ENCODE measurements around the gene ACHE. TPM values are rescaled to one million over a fixed set of nuclear protein-coding genes. Genes with fewer than 3 reads are reported as not detected.

ACHE gene
- total and polyA plus RNA-seq, 11 donors: 0.44 to 2.1 (median 0.75) TPM

DNA sequence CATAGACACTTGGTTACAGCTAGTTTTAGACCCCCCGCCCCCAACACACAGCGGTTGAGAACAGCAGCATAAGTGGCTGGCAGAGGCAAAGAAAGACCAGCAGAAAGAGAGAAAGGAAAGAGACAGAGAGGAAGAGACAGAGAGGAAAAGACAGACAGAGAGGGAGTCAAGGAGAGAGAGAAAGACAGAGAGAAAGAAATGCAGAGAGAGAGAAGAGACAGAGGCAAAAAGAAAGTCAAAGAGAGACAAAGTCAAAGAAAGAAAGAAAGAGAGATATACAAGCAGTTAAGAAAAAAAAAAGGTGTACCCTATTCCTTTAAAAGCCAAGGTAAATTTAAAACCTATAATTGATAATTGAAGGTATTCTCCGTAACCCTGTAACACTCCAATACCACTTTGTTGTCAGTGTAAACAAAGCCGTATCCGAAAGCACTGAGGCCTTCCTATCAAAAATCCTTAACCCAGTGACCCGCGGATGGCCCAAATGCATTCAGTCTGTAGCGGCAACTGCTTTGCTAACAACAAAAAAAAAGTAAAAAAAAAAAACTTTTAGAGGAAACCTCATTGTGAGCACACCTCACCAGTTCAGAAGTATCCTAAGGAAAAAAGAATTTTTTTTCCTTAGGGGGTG, 55.1 kb downstream of the ACHE start:
- WGBS, 4 donors: 73 to 80% (median 75%) methylated on average over 8 of the region's 8 CpGs
- H3K4me3 ChIP-seq: no peak overlapping the region
- no peaks in the 10 kb centered on the region for H3K9me3 ChIP-seq
- peaks cover 0 to 20% (median 8%) of the 10 kb centered on the region in 12 donors for H3K4me1 ChIP-seq
- no peak for TF ChIP-seq POLR2A (IDR thresholded peaks at IDR 0.05)
- TF ChIP-seq, protein P1, sequence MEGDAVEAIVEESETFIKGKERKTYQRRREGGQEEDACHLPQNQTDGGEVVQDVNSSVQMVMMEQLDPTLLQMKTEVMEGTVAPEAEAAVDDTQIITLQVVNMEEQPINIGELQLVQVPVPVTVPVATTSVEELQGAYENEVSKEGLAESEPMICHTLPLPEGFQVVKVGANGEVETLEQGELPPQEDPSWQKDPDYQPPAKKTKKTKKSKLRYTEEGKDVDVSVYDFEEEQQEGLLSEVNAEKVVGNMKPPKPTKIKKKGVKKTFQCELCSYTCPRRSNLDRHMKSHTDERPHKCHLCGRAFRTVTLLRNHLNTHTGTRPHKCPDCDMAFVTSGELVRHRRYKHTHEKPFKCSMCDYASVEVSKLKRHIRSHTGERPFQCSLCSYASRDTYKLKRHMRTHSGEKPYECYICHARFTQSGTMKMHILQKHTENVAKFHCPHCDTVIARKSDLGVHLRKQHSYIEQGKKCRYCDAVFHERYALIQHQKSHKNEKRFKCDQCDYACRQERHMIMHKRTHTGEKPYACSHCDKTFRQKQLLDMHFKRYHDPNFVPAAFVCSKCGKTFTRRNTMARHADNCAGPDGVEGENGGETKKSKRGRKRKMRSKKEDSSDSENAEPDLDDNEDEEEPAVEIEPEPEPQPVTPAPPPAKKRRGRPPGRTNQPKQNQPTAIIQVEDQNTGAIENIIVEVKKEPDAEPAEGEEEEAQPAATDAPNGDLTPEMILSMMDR (IDR thresholded peaks at IDR 0.05): no peak
- no peak overlapping the region for H3K27ac ChIP-seq
- DNase-seq (peak in 1 of 5 donors; percentile 1), ATAC-seq (no peak)
- intact Hi-C loops (cut with DNase I): no loop called here
- H3K36me3 ChIP-seq: no peaks in the 10 kb centered on the region
- H3K27me3 ChIP-seq: no peaks in the 10 kb centered on the region

Small RNAs within 50 kb of the gene (microRNA-seq; reads per million reads assigned to microRNA genes)
- gene MIR6875: 0 to 0.26 (median 0.10) reads per million in 4 donors

Other genes with a start within 250 kb of the ACHE start
- not detected for gene ACTL6B, start 239.4 kb downstream of the ACHE start, total RNA-seq
- not detected for gene ACTL6B, start 239.4 kb downstream of the ACHE start, polyA plus RNA-seq
- gene GNB2, start 222.1 kb downstream of the ACHE start, total RNA-seq: 100 to 1,000 TPM in 7 of 9 donors, 10 to 100 TPM in 2; 94.8 to 188 (median 122) TPM
- gene GNB2, start 222.1 kb downstream of the ACHE start, polyA plus RNA-seq: 100 to 1,000 TPM in 1 of 2 donors, 10 to 100 TPM in 1; 48.0 to 199 TPM
- 10 to 100 TPM; 14.1 to 31.7 (median 23.2) TPM for gene GIGYF1, start 201.6 kb downstream of the ACHE start, total RNA-seq
- gene GIGYF1, start 201.6 kb downstream of the ACHE start, polyA plus RNA-seq: 10 to 100 TPM; 12.9 to 23.8 TPM
- 10 to 100 TPM; 24.1 to 41.3 (median 28.9) TPM for gene POP7, start 189.8 kb downstream of the ACHE start, total RNA-seq
- 10 to 100 TPM; 42.1 to 62.4 TPM for gene POP7, start 189.8 kb downstream of the ACHE start, polyA plus RNA-seq
- not detected for gene EPO, start 175.4 kb downstream of the ACHE start, total RNA-seq
- gene EPO, start 175.4 kb downstream of the ACHE start, polyA plus RNA-seq: not detected
- gene ZAN, start 162.3 kb downstream of the ACHE start, total RNA-seq: not detected
- not detected for gene ZAN, start 162.3 kb downstream of the ACHE start, polyA plus RNA-seq
- 10 to 100 TPM; 18.0 to 76.2 (median 21.4) TPM for gene EPHB4, start 68.4 kb downstream of the ACHE start, total RNA-seq
- gene EPHB4, start 68.4 kb downstream of the ACHE start, polyA plus RNA-seq: 10 to 100 TPM; 10.7 to 35.2 TPM
- gene SLC12A9, start 43.2 kb downstream of the ACHE start, total RNA-seq: 10 to 100 TPM in 1 of 9 donors, 1 to 10 TPM in 8; 4.6 to 23.6 (median 7.0) TPM
- 10 to 100 TPM in 1 of 2 donors, 1 to 10 TPM in 1; 6.4 to 10.5 TPM for gene SLC12A9, start 43.2 kb downstream of the ACHE start, polyA plus RNA-seq
- gene TRIP6, start 28.5 kb downstream of the ACHE start, total RNA-seq: 10 to 100 TPM in 8 of 9 donors, 1 to 10 TPM in 1; 9.2 to 37.3 (median 17.1) TPM
- gene TRIP6, start 28.5 kb downstream of the ACHE start, polyA plus RNA-seq: 10 to 100 TPM; 10.6 to 23.1 TPM
- 10 to 100 TPM; 31.0 to 62.2 (median 49.5) TPM for gene SRRT, start 20.8 kb downstream of the ACHE start, total RNA-seq
- gene SRRT, start 20.8 kb downstream of the ACHE start, polyA plus RNA-seq: 10 to 100 TPM; 38.0 to 49.7 TPM
- 1 to 10 TPM; 1.0 to 3.4 (median 1.6) TPM for gene UFSP1, start 6.2 kb downstream of the ACHE start, total RNA-seq
- gene UFSP1, start 6.2 kb downstream of the ACHE start, polyA plus RNA-seq: 1 to 10 TPM; 3.4 TPM
- 1 to 10 TPM in 3 of 9 donors, under 1 TPM in 6; 0.16 to 1.4 (median 0.45) TPM for gene MUC3A, start 53.6 kb upstream of the ACHE start, total RNA-seq
- 1 to 10 TPM in 1 of 2 donors, under 1 TPM in 1; 0.25 to 1.8 TPM for gene MUC3A, start 53.6 kb upstream of the ACHE start, polyA plus RNA-seq
- gene MUC12, start 73.7 kb upstream of the ACHE start, total RNA-seq: under 1 TPM in 2 of 9 donors, not detected in 7; 0.02 TPM
- under 1 TPM; 0.19 to 0.23 TPM for gene MUC12, start 73.7 kb upstream of the ACHE start, polyA plus RNA-seq
- gene MUC17, start 124.2 kb upstream of the ACHE start, total RNA-seq: not detected
- gene MUC17, start 124.2 kb upstream of the ACHE start, polyA plus RNA-seq: not detected
- gene TRIM56, start 189.6 kb upstream of the ACHE start, total RNA-seq: 10 to 100 TPM in 8 of 9 donors, 1 to 10 TPM in 1; 7.9 to 37.4 (median 14.7) TPM
- gene TRIM56, start 189.6 kb upstream of the ACHE start, polyA plus RNA-seq: 10 to 100 TPM; 10.7 to 12.7 TPM
- 100 to 1,000 TPM in 1 of 9 donors, 10 to 100 TPM in 4, 1 to 10 TPM in 4; 1.3 to 153 (median 13.9) TPM for gene SERPINE1, start 231.2 kb upstream of the ACHE start, total RNA-seq
- gene SERPINE1, start 231.2 kb upstream of the ACHE start, polyA plus RNA-seq: 100 to 1,000 TPM in 1 of 2 donors, 1 to 10 TPM in 1; 3.4 to 595 TPM